PC-3 (cell line): ENCODE measurements around the gene SUPT6H. TPM values are rescaled to one million over a fixed set of nuclear protein-coding genes. Genes with fewer than 3 reads are reported as not detected.

Experiments used
- ATAC-seq: fragments of 200-7000 bp; cut with Tn5 transposase; 2 replicates; pipeline ENCODE4 v1.9.1; 2020; ENCODE audit warnings: mild to moderate bottlenecking, moderate library complexity
- BruUV-seq: library from RNA; stranded (reverse); fragments of 400-500 nt; replicated peaks from 2 replicates; lab custom pipeline; 2021; lab: Mats Ljungman, UMichigan
- CTCF ChIA-PET: fragments of 300-600 bp; sonication (Branson Sonifier 250); formaldehyde crosslinking; loops from one replicate; lab custom pipeline; 2022; ENCODE audit warnings: antibody characterized with exemption; lab: Charles Lee
- POLR2A ChIA-PET: fragments of 300-600 bp; sonication (Branson Sonifier 250); formaldehyde crosslinking; loops from one replicate; lab custom pipeline; 2022; ENCODE audit warnings: antibody characterized with exemption; ENCODE audit not compliant: unreplicated experiment; lab: Charles Lee
- DNase-seq: peaks from one replicate; pipeline ENCODE4 v3.0.0-alpha.2; 2015
- H2AFZ ChIP-seq: fragments of 300-600 bp; sonication (generic); 2 replicates; pipeline ENCODE4 v1.6.0; 2016; ENCODE audit warnings: antibody characterized with exemption, low read length
- H3F3A ChIP-seq: fragments of 300-600 bp; sonication (generic); one replicate; pipeline ENCODE4 v1.6.0; 2017; ENCODE audit warnings: antibody characterized with exemption, low read length, control low read depth, mild to moderate bottlenecking; ENCODE audit not compliant: unreplicated experiment
- H3K27ac ChIP-seq: fragments of 300-600 bp; sonication (generic); 2 replicates; pipeline ENCODE4 v1.5.1; 2016; ENCODE audit warnings: mild to moderate bottlenecking, low read length
- H3K27me3 ChIP-seq: fragments of 300-600 bp; sonication (generic); 2 replicates; pipeline ENCODE4 v1.6.1; 2016; ENCODE audit warnings: low read length, mixed read lengths
- H3K36me3 ChIP-seq: fragments of 300-600 bp; sonication (generic); 2 replicates; pipeline ENCODE4 v1.6.1; 2016; ENCODE audit warnings: low read depth, mixed run types, low read length, mixed read lengths
- H3K4me1 ChIP-seq: fragments of 300-600 bp; sonication (generic); 2 replicates; pipeline ENCODE4 v1.5.1; 2016; ENCODE audit warnings: low read length; ENCODE audit not compliant: insufficient read depth
- H3K4me2 ChIP-seq: fragments of 300-600 bp; sonication (generic); 2 replicates; pipeline ENCODE4 v1.6.0; 2016; ENCODE audit warnings: low read length
- H3K4me3 ChIP-seq: fragments of 300-600 bp; sonication (generic); 2 replicates; pipeline ENCODE4 v1.5.1; 2016; ENCODE audit warnings: mild to moderate bottlenecking, low read length, mixed read lengths
- H3K79me2 ChIP-seq: fragments of 300-600 bp; sonication (generic); 2 replicates; pipeline ENCODE4 v1.6.1; 2017; ENCODE audit warnings: low read length, mixed read lengths
- H3K9ac ChIP-seq: fragments of 300-600 bp; sonication (generic); 2 replicates; pipeline ENCODE4 v1.6.0; 2016; ENCODE audit warnings: mild to moderate bottlenecking, low read length
- H3K9me2 ChIP-seq: fragments of 300-600 bp; sonication (generic); replicated peaks from 2 replicates; pipeline ENCODE4 v1.6.1; 2016; ENCODE audit warnings: mixed run types, low read length, mixed read lengths
- H3K9me3 ChIP-seq: fragments of 300-600 bp; sonication (generic); 2 replicates; pipeline ENCODE4 v1.6.1; 2016; ENCODE audit warnings: low read length, mixed read lengths
- H4K20me1 ChIP-seq: fragments of 300-600 bp; sonication (generic); 2 replicates; pipeline ENCODE4 v1.6.1; 2016; ENCODE audit warnings: low read length, mixed read lengths
- CTCF ChIP-seq: fragments of 300-600 bp; sonication (generic); conservative IDR thresholded peaks from 2 replicates; pipeline ENCODE4 v1.5.1; 2017; ENCODE audit warnings: antibody characterized with exemption, low read depth, mild to moderate bottlenecking, low read length
- EZH2 ChIP-seq: fragments of 300-600 bp; sonication (generic); IDR thresholded peaks from one replicate; pipeline ENCODE4 v1.6.1; 2017; ENCODE audit warnings: antibody characterized with exemption, mild to moderate bottlenecking, low read length; ENCODE audit not compliant: unreplicated experiment
- EZH2phosphoT487 ChIP-seq: fragments of 300-600 bp; sonication (generic); IDR thresholded peaks from 2 replicates; pipeline ENCODE4 v1.6.1; 2018; ENCODE audit warnings: mild to moderate bottlenecking, antibody characterized with exemption, low read length, borderline replicate concordance
- intact Hi-C: fragments of 100-400 bp; cut with micrococcal nuclease; formaldehyde crosslinking; loops from 2 replicates; pipeline ENCODE4 v1.9.0; 2023
- total RNA-seq: library from RNA; depleted of rRNA; stranded (reverse); fragments of >200 nt; gene quantifications from 2 replicates; pipeline ENCODE4 v1.2.3, GENCODE V29; 2014

SUPT6H gene
- total RNA-seq, 1 experiment from 2014 or later, result 32.2 TPM

- ATAC-seq, result no peak
- ChIA-PET CTCF (no interaction called here), POLR2A (interaction anchor here (0.7 kb wide), 1 partner anchor 149 kb away, joined by 5 read pairs; no protein-coding TSS in a partner anchor)
Observed at GRCh38 chr17:28729950-28730330, 67.9 kb downstream of the SUPT6H start.

GRCh38 chr17:28733346-28733745 is 71.3 kb downstream of the SUPT6H start:
- Histone ChIP-seq H3K9ac (no peak overlapping the region), H2AFZ (no peak overlapping the region), H3K9me3 (no peaks in the 10 kb centered on the region), H3K36me3 (no peaks in the 10 kb centered on the region), H3K27me3 (no peaks in the 10 kb centered on the region), H3K27ac (no peak overlapping the region; the same call in 1 of the 2 replicates), H3K4me1 (peaks cover 13% of the 10 kb centered on the region), H3K79me2 (no peaks in the 10 kb centered on the region), H3K4me3 (no peak overlapping the region), H3F3A (no peaks in the 10 kb centered on the region), H3K4me2 (no peak overlapping the region), H3K9me2 (no peaks in the 10 kb centered on the region), H4K20me1 (no peaks in the 10 kb centered on the region)
- intact Hi-C loops, result no loop called here
- POLR2A ChIA-PET, result no interaction called here
- no TSS peak for BruUV-seq
- ATAC-seq (no peak), DNase-seq (no peak)
- TF ChIP-seq CTCF, result no peak
- no peak for TF ChIP-seq EZH2
- TF ChIP-seq EZH2phosphoT487, result no peak
- CTCF ChIA-PET, result no interaction called here

More at GRCh38 chr17:28729950-28730330, 67.9 kb downstream of the SUPT6H start:
- Histone ChIP-seq H3K79me2 (no peaks in the 10 kb centered on the region), H3K27ac (peak overlapping the region; percentile 99), H3K4me3 (no peak overlapping the region), H3K9me3 (no peaks in the 10 kb centered on the region), H3F3A (peaks cover 4% of the 10 kb centered on the region), H3K4me1 (peaks cover 16% of the 10 kb centered on the region), H3K27me3 (no peaks in the 10 kb centered on the region), H3K4me2 (no peak overlapping the region), H3K36me3 (no peaks in the 10 kb centered on the region), H3K9ac (peak overlapping the region; percentile 60; the same call in 1 of the 2 replicates), H4K20me1 (no peaks in the 10 kb centered on the region), H3K9me2 (no peaks in the 10 kb centered on the region), H2AFZ (no peak overlapping the region)
- BruUV-seq, result no TSS peak
- TF ChIP-seq EZH2 (no peak), CTCF (no peak), EZH2phosphoT487 (no peak)
- no peak for DNase-seq
- intact Hi-C loops, result loop anchor here (10.0 kb wide), 1 partner anchor 175 kb away; the partner anchor contains the start of gene DHRS13

- Histone ChIP-seq H2AFZ (no peak overlapping the region), H3K4me3 (no peak overlapping the region)
Observed at GRCh38 chr17:28734712-28735241, 72.8 kb downstream of the SUPT6H start.

More at GRCh38 chr17:28734712-28735241, 72.8 kb downstream of the SUPT6H start:
- Histone ChIP-seq H3K9me3 (no peaks in the 10 kb centered on the region), H3K4me1 (peaks cover 10% of the 10 kb centered on the region), H3K27ac (peak overlapping the region; percentile 32; the same call in 1 of the 2 replicates), H3K79me2 (no peaks in the 10 kb centered on the region), H3F3A (no peaks in the 10 kb centered on the region), H3K27me3 (no peaks in the 10 kb centered on the region), H3K36me3 (no peaks in the 10 kb centered on the region), H4K20me1 (no peaks in the 10 kb centered on the region), H3K9ac (no peak overlapping the region), H3K4me2 (peak overlapping the region; percentile 46), H3K9me2 (no peaks in the 10 kb centered on the region)
- ChIA-PET CTCF (interaction anchor here (1.5 kb wide), 1 partner anchor 8 kb away, joined by 5 read pairs; the partner anchor contains the start of gene TLCD1), POLR2A (interaction anchor here (0.5 kb wide), 1 partner anchor 23 kb away, joined by 6 read pairs; the partner anchor contains the start of gene PROCA1)
- DNase-seq (no peak), ATAC-seq (no peak)
- no peak for TF ChIP-seq EZH2phosphoT487
- no peak for TF ChIP-seq EZH2
- no peak for TF ChIP-seq CTCF
- no TSS peak for BruUV-seq
- intact Hi-C loops, result no loop called here
